HepG2 (cell line): ENCODE results near the gene ZNF674. TPM values are rescaled to one million over a fixed set of nuclear protein-coding genes. Genes with fewer than 3 reads are reported as not detected.

ENCODE experiments used
- AKNA ChIP-seq: sonication (generic); formaldehyde crosslinking; IDR thresholded peaks from 2 replicates; pipeline ENCODE4 v1.4.0; 2020; ENCODE audit warnings: missing genetic modification reagents, borderline replicate concordance
- ATF7 ChIP-seq, 2 experiments: fragments of 450-650 bp in 1 of 2; sonication (generic) in 1 of 2; formaldehyde crosslinking in 1 of 2; IDR thresholded peaks; 2 replicates each; pipeline versions ENCODE4 v1.4.0 to v1.6.1; 2016 to 2020; ENCODE audit warnings: antibody characterized with exemption in 1 of 2, mild to moderate bottlenecking in 1 of 2, missing genetic modification reagents in 1 of 2
- CCDC6 ChIP-seq: sonication (generic); formaldehyde crosslinking; IDR thresholded peaks from 2 replicates; pipeline ENCODE4 v1.8.1; 2022; ENCODE audit warnings: mild to moderate bottlenecking, missing genetic modification reagents, moderate library complexity
- CREM ChIP-seq, 2 experiments: sonication (generic) in 1 of 2; formaldehyde crosslinking in 1 of 2; IDR thresholded peaks; 2 replicates each; pipeline versions ENCODE4 v1.4.0 to v1.6.1; 2016 to 2020; ENCODE audit warnings: antibody characterized with exemption in 1 of 2, mild to moderate bottlenecking in 1 of 2, missing genetic modification reagents in 1 of 2
- GATAD1 ChIP-seq: IDR thresholded peaks from 2 replicates; pipeline ENCODE4 v1.6.1; 2016; ENCODE audit warnings: missing genetic modification reagents, missing compliant biosample characterization
- POGK ChIP-seq: sonication (generic); formaldehyde crosslinking; conservative IDR thresholded peaks from 2 replicates; pipeline ENCODE4 v1.8.0; 2022; ENCODE audit warnings: mild to moderate bottlenecking, moderate library complexity, missing genetic modification reagents
- POLR2A ChIP-seq, 2 experiments: IDR thresholded peaks; 2 replicates each; pipeline ENCODE4 v1.6.1; 2011; ENCODE audit warnings: low read depth in 2 of 2, low read length in 2 of 2, mild to moderate bottlenecking in 1 of 2, moderate library complexity in 1 of 2; ENCODE audit not compliant: insufficient read depth in 1 of 2
- ZNF143 ChIP-seq: sonication (generic); formaldehyde crosslinking; IDR thresholded peaks from 2 replicates; pipeline ENCODE4 v1.4.0; 2020; ENCODE audit warnings: missing genetic modification reagents
- ZNF709 ChIP-seq: sonication (generic); formaldehyde crosslinking; IDR thresholded peaks from 2 replicates; pipeline ENCODE4 v1.5.0; 2020; ENCODE audit warnings: mild to moderate bottlenecking, missing genetic modification reagents
- ZNF775 ChIP-seq: sonication (generic); formaldehyde crosslinking; IDR thresholded peaks from 2 replicates; pipeline ENCODE4 v1.4.0; 2020; ENCODE audit warnings: missing genetic modification reagents, mild to moderate bottlenecking, moderate library complexity, borderline replicate concordance
- ZNF83 ChIP-seq: sonication (generic); formaldehyde crosslinking; IDR thresholded peaks from 2 replicates; pipeline ENCODE4 v1.4.0; 2020; ENCODE audit warnings: missing genetic modification reagents, mild to moderate bottlenecking, borderline replicate concordance
- polyA plus RNA-seq, 8 experiments: library from polyadenylated mRNA; depleted of rRNA in 3 of 8; stranded (reverse) in 7 of 8; unstranded in 1 of 8; fragments of >200 nt; fragmentation: Illumina TruSeq in 4 of 8; extraction: Trizol in 4 of 8; gene quantifications; 2 replicates each; pipeline versions ENCODE4 v1.2.1 to v1.2.3, GENCODE V29; 2011 to 2016; ENCODE audit warnings: low read depth in 4 of 8, missing spikeins in 1 of 8, mixed read lengths in 1 of 8; ENCODE audit not compliant: insufficient read depth in 1 of 8
- total RNA-seq, 5 experiments: library from RNA; depleted of rRNA; stranded (reverse); fragments of >200 nt; fragmentation: Illumina TruSeq; extraction: Trizol; gene quantifications; 2 replicates each; pipeline ENCODE4 v1.2.3, GENCODE V29; 2016; ENCODE audit warnings: low read depth in 1 of 5
- TF ChIP-seq, protein P1 (sequence below): sonication (generic); formaldehyde crosslinking; IDR thresholded peaks from 2 replicates; pipeline ENCODE4 v1.4.0; 2020; ENCODE audit warnings: mild to moderate bottlenecking, missing genetic modification reagents

Gene ZNF674
- total and polyA plus RNA-seq, 2 of the 13 experiments (the other 11 are each of a cell fraction or from before 2014, with no cell fraction given): 2.9 to 3.5 TPM

- TF ChIP-seq POGK: peak; percentile 55; the same call in 1 of the 2 replicates
- peak; percentile 88 for TF ChIP-seq GATAD1 (CRISPR knock-in tag)
- no peak for TF ChIP-seq ZNF775 (CRISPR knock-in tag)
- peak; percentile 75 to 87 for TF ChIP-seq POLR2A (IDR thresholded peaks at IDR 0.05; ENCODE audit: insufficient read depth in 1 of 2, low read depth in 2 of 2, low read length in 2 of 2)
- no peak for TF ChIP-seq AKNA
- TF ChIP-seq ZNF709 (CRISPR knock-in tag): 0 out of 2 replicates have a peak, but pooled peaks have one; percentile 27
- no peak for TF ChIP-seq ATF7 (IDR thresholded peaks at IDR 0.05)
- no peak for TF ChIP-seq ATF7 (CRISPR knock-in tag; IDR thresholded peaks at IDR 0.05)
- TF ChIP-seq ZNF143: peak; percentile 85
- peak; percentile 32; the same call in 1 of the 2 replicates for TF ChIP-seq CREM (IDR thresholded peaks at IDR 0.05)
- no peak for TF ChIP-seq CREM (CRISPR knock-in tag; IDR thresholded peaks at IDR 0.05)
- TF ChIP-seq, protein P1, sequence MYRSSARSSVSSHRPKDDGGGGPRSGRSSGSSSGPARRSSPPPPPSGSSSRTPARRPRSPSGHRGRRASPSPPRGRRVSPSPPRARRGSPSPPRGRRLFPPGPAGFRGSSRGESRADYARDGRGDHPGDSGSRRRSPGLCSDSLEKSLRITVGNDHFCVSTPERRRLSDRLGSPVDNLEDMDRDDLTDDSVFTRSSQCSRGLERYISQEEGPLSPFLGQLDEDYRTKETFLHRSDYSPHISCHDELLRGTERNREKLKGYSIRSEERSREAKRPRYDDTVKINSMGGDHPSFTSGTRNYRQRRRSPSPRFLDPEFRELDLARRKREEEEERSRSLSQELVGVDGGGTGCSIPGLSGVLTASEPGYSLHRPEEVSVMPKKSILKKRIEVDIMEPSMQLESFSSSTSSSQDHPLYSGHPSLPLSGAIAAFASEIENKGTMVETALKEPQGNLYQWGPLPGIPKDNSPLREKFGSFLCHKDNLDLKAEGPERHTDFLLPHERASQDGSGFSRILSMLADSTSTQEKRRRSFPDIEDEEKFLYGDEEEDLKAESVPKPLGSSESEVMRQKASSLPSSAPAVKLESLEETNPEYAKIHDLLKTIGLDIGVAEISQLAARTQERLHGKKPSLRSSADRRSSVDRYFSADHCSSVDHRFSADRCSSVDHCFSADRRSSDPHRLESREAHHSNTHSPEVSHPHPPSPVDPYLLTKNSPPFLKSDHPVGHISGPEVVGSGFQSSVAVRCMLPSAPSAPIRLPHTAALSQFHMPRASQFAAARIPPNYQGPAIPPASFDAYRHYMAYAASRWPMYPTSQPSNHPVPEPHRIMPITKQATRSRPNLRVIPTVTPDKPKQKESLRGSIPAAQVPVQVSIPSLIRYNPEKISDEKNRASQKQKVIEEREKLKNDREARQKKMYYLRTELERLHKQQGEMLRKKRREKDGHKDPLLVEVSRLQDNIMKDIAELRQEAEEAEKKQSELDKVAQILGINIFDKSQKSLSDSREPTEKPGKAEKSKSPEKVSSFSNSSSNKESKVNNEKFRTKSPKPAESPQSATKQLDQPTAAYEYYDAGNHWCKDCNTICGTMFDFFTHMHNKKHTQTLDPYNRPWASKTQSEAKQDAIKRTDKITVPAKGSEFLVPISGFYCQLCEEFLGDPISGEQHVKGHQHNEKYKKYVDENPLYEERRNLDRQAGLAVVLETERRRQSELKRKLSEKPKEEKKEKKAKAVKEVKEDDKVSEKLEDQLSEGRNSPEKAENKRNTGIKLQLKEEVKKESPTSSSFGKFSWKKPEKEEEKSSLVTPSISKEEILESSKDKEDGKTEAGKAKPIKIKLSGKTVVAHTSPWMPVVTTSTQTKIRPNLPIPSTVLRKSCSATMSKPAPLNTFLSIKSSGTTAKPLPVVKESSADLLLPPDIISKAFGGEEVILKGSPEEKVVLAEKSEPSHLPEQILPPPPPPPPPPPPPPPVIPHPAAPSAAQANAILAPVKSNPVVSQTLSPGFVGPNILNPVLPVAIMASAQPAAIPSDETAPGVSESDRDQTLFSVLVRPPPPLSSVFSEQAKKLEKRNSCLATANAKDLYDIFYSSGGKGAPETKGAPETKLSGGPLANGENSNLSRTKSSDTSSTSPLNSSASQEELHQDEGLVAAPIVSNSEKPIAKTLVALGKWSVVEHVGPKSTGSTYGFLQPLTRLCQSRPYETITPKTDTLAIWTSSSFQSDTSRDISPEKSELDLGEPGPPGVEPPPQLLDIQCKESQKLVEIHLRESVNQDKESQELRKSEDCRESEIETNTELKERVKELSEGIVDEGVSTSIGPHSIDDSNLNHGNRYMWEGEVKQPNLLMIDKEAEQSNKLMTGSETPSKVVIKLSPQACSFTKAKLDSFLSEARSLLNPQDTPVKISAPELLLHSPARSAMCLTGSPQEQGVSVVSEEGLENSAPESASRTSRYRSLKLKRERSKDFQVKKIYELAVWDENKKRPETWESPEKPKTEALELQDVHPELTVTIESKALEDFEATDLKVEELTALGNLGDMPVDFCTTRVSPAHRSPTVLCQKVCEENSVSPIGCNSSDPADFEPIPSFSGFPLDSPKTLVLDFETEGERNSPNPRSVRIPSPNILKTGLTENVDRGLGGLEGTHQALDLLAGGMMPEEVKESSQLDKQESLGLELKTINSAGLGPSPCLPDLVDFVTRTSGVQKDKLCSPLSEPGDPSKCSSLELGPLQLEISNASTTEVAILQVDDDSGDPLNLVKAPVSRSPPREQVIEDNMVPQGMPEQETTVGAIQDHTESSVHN (CRISPR knock-in tag): no peak
- 0 out of 2 replicates have a peak, but pooled peaks have one; percentile 45 for TF ChIP-seq CCDC6 (CRISPR knock-in tag)
- TF ChIP-seq ZNF83 (CRISPR knock-in tag): no peak
These were observed at the start of gene ZNF674 (continued) for GRCh38 chrX:46545111-46546005.
